HG03442 (cell line): ENCODE measurements around the gene ARAP1.

Experiments
- ATAC-seq: cut with Tn5 transposase; IDR thresholded peaks from one replicate; pipeline ENCODE4 v1.9.1; 2021; ENCODE audit warnings: mild to moderate bottlenecking, moderate library complexity; ENCODE audit not compliant: unreplicated experiment

Gene ARAP1

GRCh38 chr11:72725724-72726028 is 26.5 kb downstream of the ARAP1 start:
- no peak for ATAC-seq

DNA sequence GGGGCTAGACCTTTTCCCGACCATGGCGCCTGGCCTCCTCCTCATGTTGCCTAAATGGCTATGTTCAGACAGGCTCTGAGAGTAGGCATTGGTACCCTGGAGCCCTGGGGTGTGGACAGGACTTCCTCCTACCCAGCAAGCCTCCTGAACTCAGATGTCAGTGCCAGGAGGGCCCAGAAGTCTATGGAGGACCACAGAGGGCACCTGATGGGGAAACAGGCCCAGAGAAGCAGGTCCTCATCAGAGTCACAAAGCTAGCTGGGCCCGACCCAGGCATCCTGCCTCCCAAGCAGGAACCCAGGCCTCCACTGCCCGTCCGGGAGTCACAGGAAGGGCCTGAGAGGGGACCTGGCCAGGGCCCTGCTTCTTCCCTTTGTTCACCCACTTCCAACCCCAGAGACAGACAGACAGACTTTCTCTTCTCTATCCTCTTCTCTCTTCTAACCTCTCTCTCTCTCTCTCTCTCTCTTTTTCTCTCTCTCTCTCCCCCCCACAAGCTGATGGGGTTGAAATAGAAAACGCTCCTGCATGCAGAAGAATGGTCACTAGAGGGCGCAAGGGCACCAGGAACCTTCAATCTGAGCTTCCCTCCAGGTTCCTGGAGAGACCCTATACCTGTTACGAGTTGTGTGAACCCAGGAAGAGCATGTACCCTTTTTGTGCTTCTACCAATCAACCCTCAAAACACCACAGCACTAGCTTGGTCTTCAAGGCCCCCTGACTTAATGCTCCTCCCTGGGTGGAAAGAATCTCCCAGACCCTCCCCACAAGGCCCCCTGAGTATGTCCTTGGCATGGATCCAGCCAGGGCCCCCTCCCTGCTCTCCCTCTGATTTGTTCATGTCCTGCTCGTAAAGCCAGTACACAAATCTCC is 27.1 kb downstream of the ARAP1 start:
- ATAC-seq: no peak

DNA sequence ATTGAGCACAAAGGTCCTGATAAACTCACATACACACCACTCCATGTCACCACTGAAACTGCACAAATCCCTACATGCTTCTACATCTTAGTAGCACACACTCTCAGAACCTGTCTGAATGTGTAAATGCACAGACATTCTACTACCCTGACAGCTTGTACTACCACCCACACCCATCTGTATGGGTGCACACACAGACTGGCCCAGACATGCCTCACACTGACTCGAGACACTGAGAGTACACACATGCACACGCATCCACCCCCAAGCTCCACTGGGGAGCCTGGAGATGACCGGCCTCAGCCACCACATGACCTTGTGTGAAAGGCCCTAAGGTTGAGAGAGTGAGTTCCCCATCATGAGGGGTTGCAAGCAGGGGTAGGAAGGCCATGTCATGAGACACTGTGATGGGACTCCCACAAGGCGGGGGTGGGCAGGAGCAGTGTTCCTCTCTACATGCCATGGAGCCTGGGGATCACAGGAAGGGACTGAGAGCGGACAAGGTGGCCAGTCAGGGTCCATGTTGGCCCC is 28.1 kb downstream of the ARAP1 start:
- no peak for ATAC-seq

DNA sequence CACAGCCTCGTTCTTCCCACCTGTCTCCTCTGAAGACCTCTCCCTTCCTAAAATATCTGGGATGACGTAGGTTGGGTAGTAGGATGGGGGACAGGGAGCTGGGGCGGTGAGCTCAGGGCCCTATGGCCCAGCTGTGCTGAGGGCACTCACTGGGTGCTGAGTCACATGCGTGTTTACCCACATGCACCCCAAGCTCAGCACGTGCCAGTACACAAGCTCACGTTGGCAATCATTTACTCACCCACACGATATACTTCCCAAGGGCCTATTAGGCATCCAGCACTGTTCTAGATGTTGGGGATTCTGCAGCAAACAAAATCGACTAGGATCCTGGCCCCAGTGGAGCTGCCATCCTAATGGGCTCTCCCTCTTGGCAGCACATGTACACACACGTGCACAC is 28.7 kb downstream of the ARAP1 start:
- ATAC-seq: no peak

DNA sequence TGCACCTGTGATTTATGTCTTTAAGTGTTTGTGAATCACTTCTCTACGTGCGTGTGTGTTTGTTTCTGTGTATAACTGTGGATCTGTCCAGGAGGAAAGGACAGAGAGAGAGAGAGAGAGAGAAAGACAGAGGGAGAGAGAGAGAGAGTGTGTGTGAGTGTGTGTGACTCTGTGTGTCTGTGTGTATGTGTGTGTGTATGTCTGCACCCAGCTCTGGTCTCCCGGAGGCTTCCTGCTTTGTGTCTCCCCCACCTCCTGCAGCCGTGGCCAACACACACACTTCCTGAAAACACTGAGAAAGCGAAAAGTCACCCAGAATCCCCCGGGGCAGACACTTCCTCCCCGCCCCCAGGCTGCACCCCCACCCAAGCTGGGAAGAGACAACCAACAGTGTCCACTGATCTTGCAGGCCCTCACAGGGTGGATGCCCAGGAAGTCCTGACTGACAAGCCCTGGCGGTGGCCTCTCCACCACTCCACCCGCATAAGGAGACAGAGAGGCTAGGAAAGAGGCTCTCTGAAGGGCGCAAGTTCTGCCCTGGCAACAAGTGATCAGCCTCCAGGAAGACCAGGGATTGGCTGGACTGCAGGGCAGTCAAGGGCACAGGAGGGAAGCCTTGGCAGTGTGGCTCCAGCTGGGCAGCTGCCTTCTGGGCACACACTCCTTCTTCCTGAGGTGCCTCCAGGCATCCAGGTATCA is 30.0 kb downstream of the ARAP1 start:
- peak; percentile 68 for ATAC-seq

- no peak for ATAC-seq
These were observed 30.5 kb downstream of the ARAP1 start for GRCh38 chr11:72721689-72722049.

DNA sequence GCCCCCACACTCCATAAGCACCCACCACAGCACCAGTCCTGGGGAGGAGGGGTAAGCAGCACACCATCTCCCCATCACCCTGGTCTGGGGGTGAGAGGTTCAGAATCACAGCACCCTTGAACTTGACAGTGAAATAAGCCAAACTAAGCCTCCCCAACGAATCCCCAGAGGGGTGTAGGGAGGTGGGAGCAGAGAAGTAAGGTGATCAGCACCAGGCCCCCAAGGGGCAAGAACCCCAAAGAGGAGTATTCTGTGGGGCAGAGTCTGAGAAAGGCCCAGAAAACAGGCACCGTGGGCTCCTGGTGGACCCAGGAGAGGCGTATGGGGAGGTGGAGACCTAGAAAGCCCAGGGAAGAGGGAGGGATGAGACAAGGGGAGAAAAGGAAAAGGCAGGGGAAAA is 30.9 kb downstream of the ARAP1 start:
- ATAC-seq: no peak

- no peak for ATAC-seq
These were observed 31.4 kb downstream of the ARAP1 start for GRCh38 chr11:72720784-72721183.

DNA sequence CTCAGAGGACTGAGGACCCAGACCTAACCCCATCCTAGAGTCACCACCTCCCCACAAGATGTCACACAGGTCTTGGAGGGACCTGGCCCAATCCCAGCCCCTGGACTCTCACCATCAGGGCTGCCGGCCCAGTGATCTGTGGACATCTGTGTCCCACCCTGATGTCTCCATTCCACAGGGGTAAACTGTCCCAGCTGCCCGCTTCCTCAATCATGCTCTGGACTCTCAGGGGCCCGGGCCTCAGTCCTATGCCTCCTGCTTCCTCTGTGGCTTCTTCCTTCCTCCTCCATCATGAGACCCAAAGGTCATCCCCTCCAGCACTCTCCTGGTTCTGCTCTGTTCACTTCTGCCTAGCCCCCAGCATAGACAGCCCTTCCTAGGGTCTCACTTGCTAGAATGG is 32.2 kb downstream of the ARAP1 start:
- ATAC-seq: no peak

DNA sequence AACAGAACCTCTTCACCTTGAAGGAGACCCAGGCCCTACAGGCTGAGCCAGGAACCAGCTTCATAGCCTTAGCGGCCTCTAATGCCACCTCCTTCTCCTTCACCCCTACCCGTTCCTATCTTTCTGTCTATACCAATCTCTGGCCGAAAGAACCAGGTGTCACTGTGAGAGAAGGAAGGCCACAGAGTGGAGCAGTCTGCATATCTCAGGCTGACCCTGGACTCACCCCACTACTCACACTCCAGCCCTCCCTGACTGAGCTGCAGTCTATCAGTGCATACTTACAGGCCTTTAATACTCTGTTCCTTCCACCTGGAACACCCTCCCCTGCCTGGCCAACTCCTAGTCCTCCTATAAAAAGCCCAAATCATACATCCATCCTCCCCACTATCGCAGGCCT is 32.7 kb downstream of the ARAP1 start:
- ATAC-seq: no peak

GRCh38 chr11:72719144-72719543 is 33.1 kb downstream of the ARAP1 start:
- ATAC-seq: no peak

- ATAC-seq: no peak
These were observed 34.1 kb downstream of the ARAP1 start for GRCh38 chr11:72718101-72718501.

DNA sequence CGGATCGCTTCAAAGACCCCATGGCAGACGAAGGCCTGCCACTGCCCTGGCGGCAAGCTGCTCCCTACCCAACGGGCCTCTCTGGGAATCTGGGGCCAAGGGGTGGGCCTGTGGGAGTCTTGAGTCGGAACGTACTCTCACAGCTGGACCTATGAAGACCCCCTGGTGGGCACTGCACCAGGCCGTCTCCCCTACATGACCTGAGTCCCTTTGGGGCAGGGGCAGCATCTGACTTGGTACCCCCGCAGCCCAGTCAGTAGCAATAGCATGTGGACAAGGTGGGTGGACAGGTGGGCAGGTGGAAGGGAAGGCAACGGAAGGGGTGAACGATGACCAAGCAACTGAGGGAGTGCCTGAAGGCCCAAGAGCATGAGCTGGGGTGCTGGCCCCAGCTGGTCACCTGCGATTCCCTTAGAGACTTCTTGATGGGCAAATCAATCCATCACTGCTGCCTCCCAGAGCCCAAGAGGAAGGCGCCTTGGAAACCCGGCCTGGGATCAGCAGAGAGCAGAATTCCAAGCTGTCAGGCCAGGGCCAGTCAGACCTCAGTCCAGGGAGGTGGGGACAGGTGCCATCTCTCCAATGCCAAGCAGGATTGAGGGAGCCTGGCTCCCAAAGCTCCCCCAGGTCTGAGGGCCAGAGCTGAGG is 35.3 kb downstream of the ARAP1 start:
- no peak for ATAC-seq

GRCh38 chr11:72716290-72716689 is 35.9 kb downstream of the ARAP1 start:
- no peak for ATAC-seq

DNA sequence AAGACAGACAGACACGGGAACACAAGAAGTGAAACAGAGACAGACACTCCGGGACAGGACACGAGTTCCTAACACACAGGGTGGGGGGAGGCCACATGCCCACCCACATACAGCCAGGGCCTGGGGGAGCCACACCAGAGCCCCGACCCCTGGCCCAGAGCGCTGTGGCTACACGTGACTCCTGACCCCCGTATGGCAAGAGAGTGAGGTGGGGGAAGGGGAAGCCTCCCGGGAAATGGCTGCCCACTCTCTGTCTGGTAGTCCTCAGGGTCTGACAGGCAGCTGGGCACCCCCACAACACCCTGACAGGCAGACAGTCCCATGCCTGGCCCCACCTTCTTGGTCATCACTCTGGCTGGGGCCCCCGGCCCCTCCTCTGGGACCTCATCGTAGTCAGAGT is 39.4 kb downstream of the ARAP1 start:
- no peak for ATAC-seq

GRCh38 chr11:72712168-72712751 is 39.9 kb downstream of the ARAP1 start:
- no peak for ATAC-seq

GRCh38 chr11:72711141-72711540 is 41.1 kb downstream of the ARAP1 start:
- ATAC-seq: no peak

DNA sequence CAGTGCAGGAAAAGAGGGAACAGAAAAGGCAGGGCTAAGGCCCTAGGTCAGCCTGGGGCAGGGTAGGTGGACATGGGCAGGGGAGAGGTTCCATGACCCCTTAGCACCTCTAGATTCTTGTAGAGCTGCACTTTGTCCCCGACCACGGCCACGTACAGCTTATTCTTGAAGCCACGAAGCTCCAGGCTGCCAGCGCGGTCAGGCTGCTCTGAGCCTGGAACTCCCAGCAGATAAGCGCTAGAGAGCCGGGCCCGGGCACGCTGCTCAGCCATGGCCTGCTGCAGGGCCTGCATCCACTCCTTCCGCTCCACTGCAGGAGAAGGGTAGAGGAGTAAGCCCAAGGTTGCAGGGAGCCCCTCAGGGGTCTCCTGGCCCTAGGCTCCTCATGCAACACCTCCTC is 41.9 kb downstream of the ARAP1 start:
- no peak for ATAC-seq

DNA sequence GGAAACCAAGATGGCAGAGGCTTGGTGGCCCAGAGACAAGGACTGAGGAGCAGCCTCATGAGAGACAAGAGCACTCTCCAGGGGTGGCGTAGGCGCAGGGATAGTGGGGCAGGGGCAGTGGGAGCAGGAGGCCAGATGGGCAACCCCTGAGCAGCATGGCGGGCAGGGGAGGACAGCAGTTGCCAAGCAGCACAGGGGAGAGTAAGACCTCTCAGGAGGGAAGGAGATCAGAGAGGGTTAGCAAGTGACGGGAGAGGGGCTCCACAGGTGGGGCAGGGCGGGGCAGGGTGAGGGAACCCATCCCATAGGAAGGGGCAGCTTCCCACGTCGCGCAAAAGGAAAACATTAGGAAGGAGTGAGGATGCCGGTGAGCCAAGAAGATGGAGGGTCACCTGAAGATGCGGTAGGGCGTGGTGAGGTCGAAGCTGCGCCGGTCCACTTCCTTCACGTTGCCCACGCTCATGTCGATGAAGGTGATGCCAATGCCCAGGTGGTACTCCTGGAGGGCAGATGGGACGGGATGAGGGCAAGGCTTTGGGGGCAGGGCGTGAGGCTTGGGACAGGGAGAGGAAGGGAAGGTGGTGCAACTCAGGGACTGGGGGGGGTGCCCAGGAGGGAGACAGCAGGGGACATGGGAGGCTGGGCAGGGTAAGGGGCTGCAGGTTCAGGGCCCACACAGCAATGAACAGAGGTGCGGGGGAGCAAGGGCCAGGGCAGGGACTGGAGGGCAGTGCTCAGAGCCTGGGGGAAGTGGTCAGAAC is 42.5 kb downstream of the ARAP1 start:
- ATAC-seq: no peak

- ATAC-seq: no peak
These were observed 45.2 kb downstream of the ARAP1 start for GRCh38 chr11:72707032-72707431.

DNA sequence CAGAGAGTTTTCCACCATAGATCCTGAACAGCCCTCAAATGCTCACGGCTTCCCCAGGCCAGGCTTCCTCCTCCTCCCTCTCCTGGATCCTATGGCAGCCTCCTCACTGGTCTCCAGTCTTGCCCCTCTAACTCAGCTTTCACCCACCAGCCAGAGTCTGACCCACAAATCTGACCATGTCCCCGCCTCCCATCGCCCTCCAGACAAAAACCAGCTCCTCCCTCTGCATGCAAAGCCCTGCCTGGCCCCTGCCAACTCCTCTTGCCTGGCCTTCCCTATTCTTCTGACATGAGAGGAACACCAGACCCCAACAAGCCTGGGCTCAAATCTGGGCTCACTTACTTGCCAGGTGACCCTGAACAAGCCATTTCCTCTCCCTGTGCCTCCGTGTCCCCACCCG is 45.6 kb downstream of the ARAP1 start:
- no peak for ATAC-seq
